ENCODE data around the gene KIF6.

DNA sequence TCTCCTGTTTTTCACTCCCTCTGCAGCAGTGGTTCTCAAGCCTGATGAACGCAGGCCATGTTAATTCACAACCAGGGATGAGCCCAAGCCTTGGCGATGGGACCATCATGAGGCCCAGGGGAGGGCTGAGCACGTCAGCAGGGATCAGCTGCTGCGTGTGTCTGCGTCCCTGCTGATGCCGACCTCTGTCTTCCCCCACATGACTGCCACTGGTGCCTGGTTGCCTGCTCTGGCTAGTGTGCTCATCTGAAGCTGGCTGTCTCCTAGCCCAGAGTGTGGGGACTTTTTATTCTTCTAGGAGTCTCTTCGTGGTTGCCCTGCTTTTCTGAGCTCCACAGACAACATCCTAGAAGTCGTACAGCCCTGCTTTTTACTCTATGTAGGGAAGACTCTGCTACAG is 361.9 kb downstream of the KIF6 start:
- TF ChIP-seq, protein P1, sequence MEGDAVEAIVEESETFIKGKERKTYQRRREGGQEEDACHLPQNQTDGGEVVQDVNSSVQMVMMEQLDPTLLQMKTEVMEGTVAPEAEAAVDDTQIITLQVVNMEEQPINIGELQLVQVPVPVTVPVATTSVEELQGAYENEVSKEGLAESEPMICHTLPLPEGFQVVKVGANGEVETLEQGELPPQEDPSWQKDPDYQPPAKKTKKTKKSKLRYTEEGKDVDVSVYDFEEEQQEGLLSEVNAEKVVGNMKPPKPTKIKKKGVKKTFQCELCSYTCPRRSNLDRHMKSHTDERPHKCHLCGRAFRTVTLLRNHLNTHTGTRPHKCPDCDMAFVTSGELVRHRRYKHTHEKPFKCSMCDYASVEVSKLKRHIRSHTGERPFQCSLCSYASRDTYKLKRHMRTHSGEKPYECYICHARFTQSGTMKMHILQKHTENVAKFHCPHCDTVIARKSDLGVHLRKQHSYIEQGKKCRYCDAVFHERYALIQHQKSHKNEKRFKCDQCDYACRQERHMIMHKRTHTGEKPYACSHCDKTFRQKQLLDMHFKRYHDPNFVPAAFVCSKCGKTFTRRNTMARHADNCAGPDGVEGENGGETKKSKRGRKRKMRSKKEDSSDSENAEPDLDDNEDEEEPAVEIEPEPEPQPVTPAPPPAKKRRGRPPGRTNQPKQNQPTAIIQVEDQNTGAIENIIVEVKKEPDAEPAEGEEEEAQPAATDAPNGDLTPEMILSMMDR (IDR thresholded peaks at IDR 0.05; ENCODE audit: control extremely low read depth in 1 of 3, insufficient read depth in 1 of 3, low read depth in 1 of 3, low read length in 3 of 3): no peak
- no peak for TF ChIP-seq TCF12 (IDR thresholded peaks at IDR 0.05; ENCODE audit: low read depth, low read length)
- TF ChIP-seq SIX5 (IDR thresholded peaks at IDR 0.05; ENCODE audit: low read depth, low read length): no peak
- TF ChIP-seq GTF2F1 (IDR thresholded peaks at IDR 0.05; ENCODE audit: borderline replicate concordance, low read depth, low read length): no peak
- no peak for TF ChIP-seq POLR2AphosphoS5 (IDR thresholded peaks at IDR 0.05; ENCODE audit: low read depth, low read length)
- TF ChIP-seq, protein P2, sequence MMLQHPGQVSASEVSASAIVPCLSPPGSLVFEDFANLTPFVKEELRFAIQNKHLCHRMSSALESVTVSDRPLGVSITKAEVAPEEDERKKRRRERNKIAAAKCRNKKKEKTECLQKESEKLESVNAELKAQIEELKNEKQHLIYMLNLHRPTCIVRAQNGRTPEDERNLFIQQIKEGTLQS (IDR thresholded peaks at IDR 0.05; ENCODE audit: insufficient read depth, low read depth, low read length): no peak
- TF ChIP-seq CBX8 (IDR thresholded peaks at IDR 0.05; ENCODE audit: borderline replicate concordance, low read depth, low read length): no peak
- TF ChIP-seq MAFK (IDR thresholded peaks at IDR 0.05; ENCODE audit: low read depth, low read length): no peak
- TF ChIP-seq POLR2A (IDR thresholded peaks at IDR 0.05; ENCODE audit: control extremely low read depth in 1 of 2, low read depth in 2 of 2, low read length in 2 of 2): no peak

Measured in H1 (cell line).